AG04450 (cell line): ENCODE measurements around the gene NSUN7. TPM values are rescaled to one million over a fixed set of nuclear protein-coding genes. Genes with fewer than 3 reads are reported as not detected.

Source experiments
- CTCF ChIA-PET: fragments of 300-600, 350-600 bp; formaldehyde crosslinking; extraction: SDS; loops from one replicate; lab custom pipeline; 2022; ENCODE audit warnings: antibody characterized with exemption, inconsistent platforms; lab: Charles Lee
- POLR2A ChIA-PET: fragments of 350-600 bp; formaldehyde crosslinking; extraction: SDS; loops from one replicate; lab custom pipeline; 2021; ENCODE audit warnings: antibody characterized with exemption, inconsistent platforms; lab: Yijun Ruan, JAX
- DNase-seq: peaks from one replicate; pipeline ENCODE4 v3.0.0-alpha.2; 2011; ENCODE audit warnings: low read depth, low spot score
- H3K27ac ChIP-seq: one replicate; pipeline ENCODE4 v1.5.1; 2012; ENCODE audit warnings: low read depth, low read length, control low read depth
- H3K27me3 ChIP-seq: one replicate; pipeline ENCODE4 v1.6.0; 2012; ENCODE audit warnings: low read length; ENCODE audit not compliant: control insufficient read depth, insufficient read depth
- H3K4me3 ChIP-seq: 2 replicates; pipeline ENCODE4 v1.5.1; 2011; ENCODE audit warnings: mild to moderate bottlenecking, low read depth, low read length, control low read depth
- H3K9me3 ChIP-seq: 2 replicates; pipeline ENCODE4 v1.5.1; 2012; ENCODE audit warnings: low read length; ENCODE audit not compliant: control insufficient read depth, insufficient read depth
- polyA minus RNA-seq: library from RNA; depleted of rRNA, polyadenylated mRNA; stranded (reverse); fragments of >200 nt; gene quantifications from 2 replicates; pipeline ENCODE4 v1.2.3, GENCODE V29; 2011; rRNA and poly(A)+ RNA removed
- polyA plus RNA-seq: library from polyadenylated mRNA; depleted of rRNA; stranded (reverse); fragments of >200 nt; gene quantifications from 2 replicates; pipeline ENCODE4 v1.2.3, GENCODE V29; 2011; rRNA removed
- TF ChIP-seq, protein P1 (sequence below): IDR thresholded peaks from 2 replicates; pipeline ENCODE4 v1.5.1; 2011; ENCODE audit warnings: low read depth, low read length, control low read depth, inconsistent platforms

NSUN7 gene, protein sequence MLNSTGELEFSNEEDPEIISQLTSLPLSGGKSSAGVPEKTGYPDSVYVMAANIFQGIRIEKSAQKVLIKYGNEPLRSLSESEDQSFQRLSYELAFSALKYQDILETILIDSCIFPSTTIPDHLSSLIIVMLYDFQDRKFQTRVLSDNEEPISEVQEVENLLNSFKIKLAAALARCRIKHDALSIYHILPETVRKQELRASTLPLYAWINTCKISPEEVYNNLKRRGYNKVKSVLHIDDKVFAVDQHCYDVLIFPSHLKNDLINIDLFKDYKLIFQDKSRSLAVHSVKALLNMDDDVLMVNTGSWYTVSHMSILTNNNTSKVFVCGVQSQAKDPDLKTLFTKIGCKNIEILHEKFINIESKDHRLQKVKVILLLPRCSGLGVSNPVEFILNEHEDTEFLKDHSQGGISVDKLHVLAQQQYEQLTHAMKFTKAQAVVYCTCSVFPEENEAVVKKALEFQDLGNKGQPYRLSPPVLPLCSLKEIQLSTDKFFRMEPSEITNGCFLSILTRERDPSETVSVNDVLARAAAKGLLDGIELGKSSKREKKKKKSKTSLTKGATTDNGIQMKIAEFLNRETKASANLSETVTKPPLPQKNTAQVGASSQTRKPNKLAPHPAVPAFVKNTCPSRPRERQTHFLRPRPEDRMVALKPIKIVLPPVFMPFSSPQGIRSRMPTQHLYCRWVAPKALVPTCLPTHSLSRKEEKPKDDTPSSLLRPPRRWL
- polyA plus RNA-seq (0.11 and 0.12 TPM in 2 replicates), polyA minus RNA-seq (not detected in 2 replicates)

DNA sequence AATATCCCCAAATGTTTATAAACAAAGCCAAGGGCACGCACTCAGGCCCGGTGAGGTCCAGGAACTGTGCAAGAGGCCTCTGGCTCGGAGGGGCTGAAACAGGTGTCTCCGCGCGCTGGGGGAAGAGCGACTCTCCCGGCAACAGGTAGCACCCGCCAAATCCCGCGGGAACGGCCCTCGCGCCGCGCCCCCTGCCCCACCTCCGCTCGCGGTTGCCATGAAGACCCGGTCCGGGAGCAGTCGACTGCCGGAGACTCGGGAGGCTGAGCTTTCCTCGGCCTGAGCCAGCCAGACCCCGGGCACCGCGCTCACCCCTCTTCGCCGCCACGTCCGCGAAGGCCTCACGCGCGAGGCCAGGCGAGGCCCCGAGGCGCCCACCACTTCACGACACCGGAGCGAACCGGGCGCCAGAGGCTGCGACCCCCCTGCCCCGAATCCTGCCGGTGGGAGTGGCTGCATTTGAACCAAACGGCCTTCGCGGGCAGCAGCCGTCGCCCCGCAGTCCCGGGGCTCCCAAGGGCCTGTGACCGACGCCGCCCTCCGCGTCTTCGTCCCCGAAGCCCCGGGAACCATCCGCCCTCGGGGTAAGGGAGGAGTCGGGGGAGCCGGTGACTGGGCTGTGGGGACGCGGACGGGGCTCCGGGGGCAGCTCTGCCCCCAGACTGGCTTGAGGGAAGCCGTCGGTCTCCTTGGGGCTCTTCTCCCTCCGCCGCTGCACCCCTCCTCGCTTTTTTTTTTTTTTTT, at the start of gene NSUN7:
NSUN7 (plus strand) TSS at position 239 of the 744 bp plus-strand sequence. CDS start 739 bp downstream, outside the sequence.
- H3K27ac ChIP-seq, result no peak within 1 kb of the TSS
- TF ChIP-seq, protein P1, sequence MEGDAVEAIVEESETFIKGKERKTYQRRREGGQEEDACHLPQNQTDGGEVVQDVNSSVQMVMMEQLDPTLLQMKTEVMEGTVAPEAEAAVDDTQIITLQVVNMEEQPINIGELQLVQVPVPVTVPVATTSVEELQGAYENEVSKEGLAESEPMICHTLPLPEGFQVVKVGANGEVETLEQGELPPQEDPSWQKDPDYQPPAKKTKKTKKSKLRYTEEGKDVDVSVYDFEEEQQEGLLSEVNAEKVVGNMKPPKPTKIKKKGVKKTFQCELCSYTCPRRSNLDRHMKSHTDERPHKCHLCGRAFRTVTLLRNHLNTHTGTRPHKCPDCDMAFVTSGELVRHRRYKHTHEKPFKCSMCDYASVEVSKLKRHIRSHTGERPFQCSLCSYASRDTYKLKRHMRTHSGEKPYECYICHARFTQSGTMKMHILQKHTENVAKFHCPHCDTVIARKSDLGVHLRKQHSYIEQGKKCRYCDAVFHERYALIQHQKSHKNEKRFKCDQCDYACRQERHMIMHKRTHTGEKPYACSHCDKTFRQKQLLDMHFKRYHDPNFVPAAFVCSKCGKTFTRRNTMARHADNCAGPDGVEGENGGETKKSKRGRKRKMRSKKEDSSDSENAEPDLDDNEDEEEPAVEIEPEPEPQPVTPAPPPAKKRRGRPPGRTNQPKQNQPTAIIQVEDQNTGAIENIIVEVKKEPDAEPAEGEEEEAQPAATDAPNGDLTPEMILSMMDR, result no peak
- H3K27me3 ChIP-seq, result peaks cover 42% of the 10 kb centered on the region
- ChIA-PET CTCF (no interaction called here), POLR2A (no interaction called here)
- H3K9me3 ChIP-seq, result no peaks in the 10 kb centered on the region; the same call in 1 of the 2 replicates
- H3K4me3 ChIP-seq, result peak within 1 kb of the TSS; percentile 44
- no peak for DNase-seq

GRCh38 chr4:40702137-40702799, 47.5 kb upstream of the NSUN7 start:
- H3K27me3 ChIP-seq, result no peaks in the 10 kb centered on the region
- ChIA-PET CTCF (interaction anchor here (1.0 kb wide), 1 partner anchor 512 kb away, joined by 5 read pairs; the partner anchor contains the start of gene APBB2), POLR2A (no interaction called here)
- TF ChIP-seq, protein P1, result no peak
- H3K27ac ChIP-seq, result no peak overlapping the region
- no peaks in the 10 kb centered on the region for H3K9me3 ChIP-seq
- H3K4me3 ChIP-seq, result no peak overlapping the region
- no peak for DNase-seq

- Histone ChIP-seq H3K4me3 (no peak overlapping the region), H3K27me3 (no peaks in the 10 kb centered on the region), H3K27ac (no peak overlapping the region), H3K9me3 (no peaks in the 10 kb centered on the region)
- ChIA-PET CTCF (interaction anchor here (1.0 kb wide), 1 partner anchor 511 kb away, joined by 5 read pairs; the partner anchor contains the start of gene APBB2), POLR2A (no interaction called here)
- TF ChIP-seq, protein P1, result no peak
- no peak for DNase-seq
Measured at GRCh38 chr4:40702800-40703151, 47.0 kb upstream of the NSUN7 start.

GRCh38 chr4:40704073-40704472, 45.7 kb upstream of the NSUN7 start:
- no peak overlapping the region for H3K4me3 ChIP-seq
- CTCF ChIA-PET, result no interaction called here
- peaks cover under 1% of the 10 kb centered on the region for H3K27me3 ChIP-seq
- TF ChIP-seq, protein P1, result no peak
- DNase-seq, result no peak
- POLR2A ChIA-PET, result no interaction called here
- H3K27ac ChIP-seq, result no peak overlapping the region
- H3K9me3 ChIP-seq, result no peaks in the 10 kb centered on the region
